T-helper 9 cell (primary cell): ENCODE data around the gene MRPL58.
"Not testable (repeated sequence)": the region's sequence is repeated elsewhere in the genome, so short reads cannot be mapped to it uniquely, and the experiment has no call there.

Source experiments
- DNase-seq: peaks from one replicate; pipeline ENCODE4 v3.0.0-alpha.2; 2020

The MRPL58 gene

GRCh38 chr17:75019710-75020109 is 7.2 kb downstream of the MRPL58 start:
- DNase-seq = no peak

DNA sequence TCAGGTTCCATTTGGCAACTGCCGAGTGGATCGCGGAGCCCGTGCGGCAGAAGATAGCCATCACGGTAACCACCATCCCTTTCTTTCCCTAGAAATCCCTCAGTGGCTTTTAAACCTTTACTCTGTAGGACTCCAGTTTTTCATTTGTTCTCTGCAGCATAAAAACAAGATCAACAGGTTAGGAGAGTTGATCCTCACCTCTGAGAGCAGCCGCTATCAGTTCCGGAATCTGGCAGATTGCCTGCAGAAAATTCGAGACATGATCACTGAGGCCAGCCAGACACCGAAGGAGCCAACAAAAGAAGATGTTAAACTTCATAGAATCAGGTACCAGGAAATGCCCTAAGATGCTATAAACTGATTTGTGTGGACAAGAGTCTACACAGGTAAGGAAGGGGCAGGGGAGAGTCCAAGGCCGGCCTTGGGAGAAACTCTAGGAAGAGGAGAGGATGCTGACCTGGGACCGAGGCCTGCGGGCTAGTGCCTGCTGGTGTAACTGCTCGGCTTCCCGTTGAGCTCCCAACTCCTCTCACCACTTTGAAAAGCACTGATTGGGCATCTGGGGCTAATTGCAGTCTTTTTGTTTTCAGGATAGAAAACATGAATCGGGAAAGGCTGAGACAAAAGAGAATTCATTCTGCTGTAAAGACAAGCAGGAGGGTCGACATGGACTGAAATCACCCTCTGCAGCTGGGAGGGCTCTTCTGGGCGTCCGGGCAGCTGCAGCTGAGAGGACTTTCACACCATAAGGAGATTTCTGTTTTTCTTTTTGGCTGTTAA is 8.1 kb downstream of the MRPL58 start:
- DNase-seq = no peak

- DNase-seq = no peak
Observed at GRCh38 chr17:75024686-75025397, 12.4 kb downstream of the MRPL58 start.

DNA sequence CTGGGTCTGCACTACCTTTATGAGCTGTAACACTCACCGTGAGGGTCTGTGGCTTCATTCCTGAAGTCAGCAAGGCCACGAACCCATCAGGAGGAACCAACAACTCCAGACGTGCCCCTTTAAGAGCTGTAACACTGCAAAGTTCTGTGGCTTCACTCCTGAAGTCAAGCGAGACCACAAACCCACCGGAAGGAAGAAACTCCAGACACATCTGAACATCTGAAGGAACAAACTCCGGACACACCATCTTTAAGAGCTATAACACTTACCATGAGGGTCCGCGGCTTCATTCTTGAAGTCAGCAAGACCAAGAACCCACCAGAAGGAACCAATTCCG is 12.9 kb downstream of the MRPL58 start:
- not testable (repeated sequence) for DNase-seq

- not testable (repeated sequence) for DNase-seq
Observed at GRCh38 chr17:75026650-75027049, 14.2 kb downstream of the MRPL58 start.

DNA sequence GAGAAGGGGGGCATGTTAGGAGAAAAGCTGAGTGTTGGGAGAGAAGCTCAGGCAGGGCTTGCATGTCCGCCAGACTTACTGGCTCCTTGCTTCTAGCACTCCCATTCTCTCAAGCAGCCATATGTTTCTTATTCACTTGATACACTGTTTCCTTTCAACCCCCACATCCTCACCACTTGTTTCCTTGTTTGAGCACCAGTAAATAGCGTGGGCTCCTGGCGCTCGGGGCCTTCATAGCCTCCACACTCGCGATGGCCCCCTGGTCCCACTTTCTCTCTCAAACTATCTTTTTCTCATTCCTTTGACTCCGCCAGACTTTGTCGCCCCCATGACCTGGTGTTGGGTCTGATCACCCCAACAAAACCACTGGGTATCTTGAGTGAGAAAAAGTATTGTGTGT is 17.7 kb downstream of the MRPL58 start:
- no peak for DNase-seq

DNA sequence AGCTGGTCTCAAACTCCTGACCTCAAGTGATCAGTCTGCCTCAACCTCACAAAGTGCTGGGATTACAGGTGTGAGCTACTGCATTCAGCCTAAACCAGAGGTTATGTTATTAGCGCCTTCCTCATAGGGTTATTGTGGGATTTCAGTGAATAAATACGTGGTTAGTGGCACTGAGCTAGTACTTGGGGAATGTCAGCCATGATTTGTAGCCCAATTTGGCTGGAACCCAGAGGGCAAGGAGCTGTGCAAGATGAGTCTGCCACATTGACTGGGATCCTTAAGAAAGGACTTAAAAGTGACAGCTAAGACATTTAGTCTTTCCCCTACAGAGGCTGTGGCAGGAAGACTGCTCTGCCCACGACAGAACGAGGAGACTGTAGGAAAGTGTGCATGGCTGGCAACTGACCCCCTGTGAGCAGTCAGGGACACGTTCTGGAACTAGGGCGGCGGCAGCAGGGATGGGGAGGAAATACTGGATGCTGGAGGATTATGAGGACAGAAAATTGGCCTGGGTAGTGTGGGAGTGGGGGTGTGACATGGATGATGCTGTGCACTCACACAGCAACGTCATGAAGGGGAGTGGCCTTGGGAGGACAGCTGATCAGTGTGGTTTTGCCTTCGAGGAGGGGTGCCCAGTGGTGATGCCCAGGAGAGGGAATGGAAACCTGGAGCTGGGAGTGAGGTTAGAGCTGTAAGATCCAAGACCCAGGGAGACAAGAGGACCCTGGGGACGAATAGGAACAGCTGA is 19.7 kb downstream of the MRPL58 start:
- peak; percentile 54 for DNase-seq

DNA sequence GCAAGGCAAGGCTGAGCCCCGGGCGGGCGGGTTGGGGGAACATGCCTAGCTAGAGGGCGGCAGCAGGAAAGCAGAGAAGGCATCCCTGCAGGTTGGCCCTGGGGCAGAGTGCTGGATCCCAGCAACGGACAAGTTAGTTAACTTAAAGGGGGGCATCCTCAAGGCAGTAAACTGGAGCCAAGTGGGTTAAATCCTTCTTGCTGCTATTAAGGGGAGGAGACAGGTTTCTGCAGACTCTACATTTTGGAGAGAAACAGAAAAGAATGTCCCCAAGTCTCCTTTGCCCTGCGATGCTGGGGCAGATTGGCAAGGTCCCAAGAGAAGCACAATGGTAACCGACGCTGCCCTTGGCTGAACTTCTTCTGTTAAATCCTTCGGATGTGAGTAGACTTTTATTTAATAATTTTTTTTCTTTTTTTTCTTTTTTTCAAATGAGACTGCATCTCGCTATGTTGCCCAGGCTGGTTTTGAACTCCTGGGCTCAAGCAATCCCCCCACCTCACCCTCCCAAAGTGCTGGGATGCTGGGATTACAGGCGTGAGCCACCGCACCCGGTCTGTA is 20.3 kb downstream of the MRPL58 start:
- DNase-seq = peak; percentile 10

GRCh38 chr17:75033346-75034235 is 21.1 kb downstream of the MRPL58 start:
- peak; percentile 77 for DNase-seq

DNA sequence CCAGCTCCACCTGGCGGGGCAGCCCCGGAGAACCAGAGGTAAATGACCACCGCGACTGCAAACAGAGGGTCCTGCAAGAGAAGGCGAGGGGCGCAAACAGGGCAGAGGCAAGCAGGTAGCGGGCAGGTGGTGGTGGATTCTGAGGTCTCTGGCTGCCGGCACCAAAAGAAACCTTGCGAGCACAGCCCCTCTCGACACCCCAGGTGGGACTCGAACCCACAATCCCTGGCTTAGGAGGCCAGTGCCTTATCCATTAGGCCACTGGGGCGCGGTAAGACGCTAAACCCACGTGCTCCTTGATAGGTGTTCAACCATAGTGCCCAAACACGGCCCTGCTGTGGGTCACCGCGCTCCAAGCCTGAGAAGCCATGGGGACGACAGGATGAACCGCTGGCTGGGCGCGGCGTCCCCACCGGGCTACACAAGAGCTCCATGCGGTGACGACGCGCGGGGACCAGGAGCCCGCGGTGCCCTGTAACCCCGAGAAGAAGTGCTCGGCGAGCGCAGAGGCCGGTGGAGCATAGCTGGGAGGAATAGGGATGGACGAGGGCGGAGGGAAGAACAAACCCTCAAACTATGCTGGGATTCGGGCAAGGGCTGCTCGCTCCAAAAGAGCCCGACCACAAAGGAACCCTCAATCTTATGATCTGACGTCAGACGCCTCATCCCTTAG is 21.9 kb downstream of the MRPL58 start:
- peak; percentile 67 for DNase-seq

- DNase-seq = peak; percentile 88
Observed at GRCh38 chr17:75036643-75037268, 24.3 kb downstream of the MRPL58 start.

- DNase-seq = no peak
Observed at GRCh38 chr17:75039238-75039637, 26.8 kb downstream of the MRPL58 start.

DNA sequence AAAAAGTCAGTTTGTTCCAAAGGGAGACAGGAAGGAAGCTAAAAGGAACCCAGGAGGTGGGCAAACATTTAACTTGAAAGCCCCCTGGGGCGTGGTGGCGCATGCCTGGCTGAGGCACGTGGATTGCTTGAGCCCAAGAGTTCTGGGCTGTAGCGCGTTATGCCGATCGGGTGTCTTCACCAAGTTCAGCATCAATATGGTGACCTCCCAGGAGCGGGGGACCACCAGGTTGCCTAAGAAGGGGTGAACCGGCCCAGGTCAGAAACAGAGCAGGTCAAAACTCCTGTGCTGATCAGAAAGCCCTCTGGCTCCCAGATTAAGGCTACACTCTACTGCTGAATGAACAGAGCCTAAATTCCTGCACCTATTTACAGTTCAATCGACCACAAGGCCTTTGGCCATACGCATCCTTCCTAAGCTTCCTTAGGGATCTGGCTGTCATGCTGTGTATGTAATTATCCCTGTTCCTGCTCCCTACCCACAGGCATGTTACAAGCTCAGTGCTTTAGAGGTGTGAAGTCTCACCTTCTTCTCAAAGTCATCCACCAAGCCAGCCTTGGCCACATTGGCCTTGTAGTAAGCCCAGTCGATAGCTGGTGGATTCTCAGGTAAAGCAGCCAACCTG is 29.3 kb downstream of the MRPL58 start:
- no peak for DNase-seq

- not testable (repeated sequence) for DNase-seq
Observed at GRCh38 chr17:75043789-75044188, 31.3 kb downstream of the MRPL58 start.

DNA sequence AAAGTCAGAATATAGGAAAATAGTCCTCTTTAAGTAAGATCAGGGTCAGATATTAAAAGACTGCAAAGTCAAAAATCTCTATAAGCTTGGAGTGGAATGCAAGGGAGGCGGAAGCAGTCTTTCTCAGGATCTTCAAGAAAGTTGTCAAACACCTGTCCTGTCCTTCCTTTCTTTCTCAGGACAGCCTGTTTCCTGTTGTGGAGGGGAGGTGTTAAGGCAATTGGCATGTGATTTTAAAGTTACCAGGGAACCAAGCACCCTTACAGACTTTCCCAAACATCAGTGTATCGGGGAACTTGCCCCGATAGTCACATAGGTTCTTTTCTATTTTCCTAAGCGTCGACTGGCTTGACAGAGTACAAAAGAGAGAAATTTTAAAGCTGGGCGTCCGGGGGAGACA is 32.2 kb downstream of the MRPL58 start:
- DNase-seq = no peak

DNA sequence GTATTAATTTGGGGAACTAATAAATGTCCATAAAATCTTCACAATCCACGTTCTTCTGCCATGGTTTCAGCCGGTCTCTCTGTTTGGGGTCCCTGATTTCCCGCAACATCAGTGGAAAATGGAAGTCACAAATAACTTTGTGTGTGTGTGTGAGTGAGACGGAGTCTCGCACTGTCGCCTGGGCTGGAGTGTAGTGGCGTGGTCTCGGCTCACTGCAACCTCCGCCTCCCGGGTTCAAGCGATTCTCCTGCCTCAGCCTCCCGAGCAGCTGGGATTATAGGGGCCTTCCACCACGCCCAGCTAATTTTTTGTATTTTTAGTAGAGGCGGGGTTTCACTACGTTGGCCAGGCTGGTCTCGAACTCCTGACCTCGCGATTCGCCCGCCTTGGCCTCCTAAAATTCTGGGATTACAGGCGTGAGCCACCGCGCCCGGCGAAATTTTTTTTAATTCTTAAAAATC is 33.5 kb downstream of the MRPL58 start:
- not testable (repeated sequence) for DNase-seq

DNA sequence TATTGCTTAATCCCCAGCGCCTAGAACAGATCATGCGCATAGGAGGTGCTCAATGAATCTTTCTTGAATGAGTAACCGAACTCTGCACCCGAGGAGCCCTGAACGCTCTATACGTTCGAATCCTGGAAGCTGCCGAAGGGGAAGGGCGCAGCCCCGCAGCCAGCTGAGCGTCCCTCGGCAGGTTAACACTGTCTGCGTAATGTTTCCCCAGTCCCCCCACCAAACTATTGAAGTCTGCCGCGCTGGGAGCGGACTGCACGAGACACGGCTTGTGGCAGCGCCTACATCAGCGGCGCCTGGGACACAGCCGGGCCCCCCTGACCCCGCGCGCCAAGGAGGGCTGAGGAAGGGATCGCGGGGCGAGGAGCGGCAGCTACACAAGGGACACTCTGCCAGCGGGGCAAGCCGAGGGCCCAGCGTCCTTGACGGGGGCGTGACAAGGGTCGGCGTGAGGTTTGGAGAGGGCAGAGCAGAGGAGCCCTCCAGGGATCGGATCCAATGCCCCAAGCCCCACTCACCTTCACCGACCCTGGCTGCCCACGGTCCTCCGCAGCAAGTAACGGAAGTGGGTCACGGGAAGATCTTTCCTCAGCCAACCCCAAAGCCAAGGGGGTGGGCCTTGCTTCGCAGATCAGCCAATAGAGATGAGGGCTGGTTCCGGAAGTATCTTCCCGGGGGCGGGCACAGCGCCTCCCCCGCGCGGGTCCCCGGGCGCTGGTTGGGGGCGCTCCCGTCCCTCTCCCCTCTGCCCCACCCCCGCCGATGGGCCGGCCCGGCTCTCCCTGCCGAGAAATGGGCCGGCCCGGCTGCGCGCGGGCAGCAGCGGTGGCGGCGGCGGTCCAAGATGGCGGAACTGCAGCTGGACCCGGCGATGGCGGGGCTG is 34.2 kb downstream of the MRPL58 start, which contains the start of the genes ATP5PD and KCTD2:
ATP5PD (minus strand) TSS at position 563 of the 883 bp plus-strand sequence. CDS start 4,319 bp downstream, outside the sequence.
KCTD2 (plus strand) TSS at position 819 of the 883 bp plus-strand sequence; CDS start at position 845, 26 bp downstream.
- peak; percentile 88 for DNase-seq

DNA sequence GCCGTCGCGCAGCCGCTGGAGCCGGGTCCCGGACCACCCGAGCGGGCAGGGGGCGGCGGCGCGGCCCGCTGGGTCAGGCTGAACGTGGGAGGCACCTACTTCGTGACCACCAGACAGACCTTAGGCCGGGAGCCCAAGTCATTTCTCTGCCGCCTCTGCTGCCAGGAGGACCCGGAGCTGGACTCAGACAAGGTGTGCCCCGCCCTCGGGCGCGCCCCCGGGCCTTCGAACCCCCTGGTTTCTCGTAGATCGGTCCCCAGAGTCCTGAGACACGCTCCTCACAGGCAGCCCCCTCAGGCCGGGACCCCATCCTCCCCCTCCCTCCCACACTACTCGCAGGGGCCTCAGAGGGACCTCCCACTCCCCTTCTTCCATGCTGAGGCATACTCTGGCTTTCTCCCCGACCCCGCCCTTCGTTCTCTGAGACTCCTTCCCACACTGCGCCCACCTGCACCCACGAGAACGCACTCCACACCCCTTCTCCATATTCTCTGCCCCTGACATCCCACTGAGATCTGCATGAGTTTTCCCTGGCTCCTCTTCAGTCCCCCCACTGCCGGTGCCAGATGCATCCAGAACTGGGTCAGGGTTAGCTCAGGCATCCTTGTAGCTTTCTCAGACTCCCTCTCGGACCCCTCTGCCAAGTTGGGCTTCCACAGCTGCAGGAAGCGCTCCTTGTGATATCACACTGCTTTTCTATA is 35.1 kb downstream of the MRPL58 start:
- peak; percentile 28 for DNase-seq
